Ramos (cell line): ENCODE results near the gene TESK1.
"Not testable (repeated sequence)": the region's sequence is repeated elsewhere in the genome, so short reads cannot be mapped to it uniquely, and the experiment has no call there.

Experiments
- in situ Hi-C: fragments of 300-500 bp; cut with MboI; formaldehyde crosslinking; loops from one replicate; pipeline ENCODE4 v1.14.3; 2022; ENCODE audit warnings: low sequenced_read_pairs; ENCODE audit not compliant: unreplicated experiment

Gene TESK1

GRCh38 chr9:35639631-35640030, 34.6 kb downstream of the TESK1 start:
- in situ Hi-C loops = no loop called here

GRCh38 chr9:35640431-35640830, 35.4 kb downstream of the TESK1 start:
- in situ Hi-C loops = not testable (repeated sequence)

- in situ Hi-C loops = not testable (repeated sequence)
Measured at GRCh38 chr9:35641478-35641877, 36.4 kb downstream of the TESK1 start.

GRCh38 chr9:35643046-35643445, 38.0 kb downstream of the TESK1 start:
- in situ Hi-C loops = no loop called here

DNA sequence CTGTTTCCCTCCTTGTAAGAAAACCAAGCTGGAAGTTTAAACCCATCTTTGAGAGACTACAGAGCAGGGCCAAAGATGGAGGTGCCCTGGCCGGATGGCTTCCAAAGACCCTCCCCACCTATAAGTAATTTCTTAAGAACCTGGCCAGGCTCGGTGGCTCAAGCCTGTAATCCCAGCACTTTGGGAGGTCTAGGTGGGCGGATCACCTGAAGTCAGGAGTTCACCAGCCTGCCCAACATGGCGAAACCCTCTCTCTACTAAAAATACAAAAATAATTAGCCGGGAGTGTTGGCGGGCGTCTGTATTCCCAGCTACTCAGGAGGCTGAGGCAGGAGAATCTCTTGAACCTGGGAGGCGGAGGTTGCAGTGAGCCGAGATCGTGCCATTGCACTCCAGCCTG, 40.7 kb downstream of the TESK1 start:
- in situ Hi-C loops = not testable (repeated sequence)

GRCh38 chr9:35646153-35646532, 41.1 kb downstream of the TESK1 start:
- in situ Hi-C loops = no loop called here

- in situ Hi-C loops = no loop called here
Measured at GRCh38 chr9:35646533-35647265, 41.6 kb downstream of the TESK1 start.

GRCh38 chr9:35649431-35650340, 44.6 kb downstream of the TESK1 start:
- in situ Hi-C loops = loop anchor here (10.0 kb wide), 1 partner anchor 45 kb away; the partner anchor contains the start of gene TESK1

DNA sequence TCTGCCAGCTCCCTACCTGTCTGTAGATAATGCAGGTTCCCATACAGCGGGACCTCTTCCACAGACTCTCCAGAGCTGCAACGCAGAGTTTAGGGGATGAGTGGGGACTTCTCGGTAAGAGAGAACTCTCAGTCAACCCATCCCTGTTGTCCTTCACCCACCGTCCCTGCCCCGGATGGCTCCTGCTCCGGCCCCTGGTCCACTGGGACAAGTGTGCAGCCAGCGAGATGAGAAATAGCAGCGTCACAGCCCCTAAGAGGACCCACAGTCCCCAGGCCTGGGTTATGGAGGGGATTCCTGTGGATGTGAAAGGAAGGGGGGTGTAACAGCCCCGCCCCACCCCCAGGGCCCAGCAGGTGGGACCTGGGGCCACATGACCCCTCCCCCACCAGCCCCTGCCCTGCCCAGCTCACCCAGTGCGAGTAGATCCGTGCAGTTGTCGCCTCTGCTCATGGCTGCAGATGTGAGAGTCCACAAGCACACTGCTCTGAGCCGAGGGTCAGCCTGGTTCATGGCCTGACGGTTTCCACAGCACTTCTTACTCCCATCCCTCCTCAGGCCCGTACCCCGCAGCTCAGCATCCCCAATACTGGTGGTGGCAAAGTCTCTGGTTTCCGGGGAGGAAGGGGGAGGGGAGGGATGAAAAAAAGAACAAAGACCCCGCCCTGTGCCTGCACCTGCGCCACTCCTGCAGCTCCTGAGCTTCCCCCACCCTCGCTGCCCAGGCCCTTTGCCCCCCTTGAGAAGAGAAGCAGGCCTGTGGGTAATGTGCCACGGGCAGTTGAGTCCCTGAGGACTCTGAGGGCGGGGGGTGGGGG, 45.5 kb downstream of the TESK1 start, which contains the start of gene SIT1:
Gene SIT1 (minus strand): TSS at position 591 of the 818 bp plus-strand sequence. CDS start 78 bp downstream, at position 513.
- in situ Hi-C loops = loop anchor here (10.0 kb wide), 1 partner anchor 46 kb away; the partner anchor contains the start of gene TESK1

- in situ Hi-C loops = loop anchor here (10.0 kb wide), 1 partner anchor 47 kb away; the partner anchor contains the start of gene TESK1
Measured at GRCh38 chr9:35651956-35652828, 47.1 kb downstream of the TESK1 start.

GRCh38 chr9:35652829-35653209, 47.8 kb downstream of the TESK1 start:
- in situ Hi-C loops = loop anchor here (10.0 kb wide), 1 partner anchor 48 kb away; the partner anchor contains the start of gene TESK1

DNA sequence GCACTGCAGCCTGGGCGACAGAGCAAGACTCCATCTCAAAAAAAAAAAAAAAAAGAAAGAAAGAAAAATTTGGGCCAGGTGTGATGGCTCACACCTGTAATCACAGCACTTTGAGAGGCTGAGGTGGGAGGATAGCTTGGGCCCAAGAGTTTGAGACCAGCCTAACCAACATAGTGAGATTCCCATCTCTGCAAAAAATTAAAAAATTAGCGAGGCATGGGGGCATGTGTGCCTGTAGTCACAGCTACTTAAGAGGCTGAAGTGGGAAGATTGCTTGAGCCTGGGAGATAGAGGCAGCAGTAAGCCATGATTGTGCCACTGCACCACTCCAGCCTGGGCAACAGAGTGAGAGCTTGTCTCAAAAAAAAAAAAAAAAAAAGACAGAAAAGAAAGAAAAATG, 48.5 kb downstream of the TESK1 start:
- in situ Hi-C loops = loop anchor here (10.0 kb wide), 1 partner anchor 49 kb away; the partner anchor contains the start of gene TESK1

DNA sequence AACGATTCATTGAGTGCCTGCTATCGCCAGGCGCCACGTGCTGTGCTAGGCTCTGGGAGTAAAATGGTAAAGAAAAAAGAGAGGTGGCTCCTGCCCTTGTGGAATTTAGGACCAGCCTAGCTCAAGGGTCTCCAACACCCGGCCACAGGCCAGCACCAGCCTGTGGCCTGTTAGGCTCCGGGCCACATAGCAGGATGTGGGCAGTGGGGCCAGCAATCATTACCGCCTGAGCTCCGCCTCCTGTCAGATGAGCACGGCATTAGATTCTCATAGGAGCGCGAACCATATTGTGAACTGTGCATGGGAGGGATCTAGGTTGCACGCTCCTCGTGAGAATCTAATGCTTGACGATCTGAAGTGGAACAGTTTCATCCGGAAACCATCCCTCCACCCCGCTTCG, 51.3 kb downstream of the TESK1 start:
- in situ Hi-C loops = loop anchor here (10.0 kb wide), 1 partner anchor 52 kb away; the partner anchor contains the start of gene TESK1

DNA sequence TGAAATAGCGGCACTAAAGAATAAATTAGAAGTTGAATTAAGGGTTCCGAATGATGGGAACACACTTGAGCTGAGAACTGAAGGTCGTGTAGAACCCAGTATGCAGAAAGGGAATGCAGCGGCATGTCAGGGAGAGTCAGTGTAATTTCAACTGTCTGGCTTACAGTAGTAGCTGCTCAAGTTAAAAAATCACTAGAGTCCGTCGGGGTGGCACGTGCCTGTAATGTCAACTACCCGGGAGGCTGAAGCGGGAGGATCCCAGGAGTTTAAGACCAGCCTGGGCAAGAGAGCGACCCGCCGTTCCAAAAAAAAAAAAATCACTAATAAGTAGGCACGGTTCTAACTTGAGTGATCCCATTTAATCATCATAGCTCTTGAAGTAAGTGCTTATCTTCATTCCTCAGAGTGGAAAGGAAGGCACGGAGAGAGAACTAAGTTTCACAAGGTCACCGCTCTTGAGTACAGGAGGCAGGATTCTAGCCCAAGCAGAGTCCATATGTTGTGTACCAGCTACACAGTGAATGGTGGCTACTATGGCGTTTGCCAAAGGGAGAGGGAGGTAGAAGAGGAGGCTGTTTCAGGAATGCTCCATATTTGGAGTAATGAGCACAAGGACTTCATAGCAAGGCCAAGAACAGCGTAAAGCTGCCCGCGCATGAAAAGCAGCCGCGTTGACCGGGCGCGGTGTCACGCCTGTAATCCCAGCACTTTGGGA, 51.9 kb downstream of the TESK1 start:
- in situ Hi-C loops = loop anchor here (10.0 kb wide), 1 partner anchor 52 kb away; the partner anchor contains the start of gene TESK1

GRCh38 chr9:35657546-35658136, 52.6 kb downstream of the TESK1 start, which contains the start of gene RMRP:
Gene RMRP, minus strand, starts transcription at chr9:35658019.
- in situ Hi-C loops = loop anchor here (10.0 kb wide), 1 partner anchor 53 kb away; the partner anchor contains the start of gene TESK1

GRCh38 chr9:35658137-35658967, 53.3 kb downstream of the TESK1 start, which contains the start of gene CCDC107:
Gene CCDC107, plus strand, starts transcription at chr9:35658292. Its CDS starts 88 bp downstream, at chr9:35658380.
- in situ Hi-C loops = loop anchor here (10.0 kb wide), 1 partner anchor 54 kb away; the partner anchor contains the start of gene TESK1

- in situ Hi-C loops = loop anchor here (10.0 kb wide), 1 partner anchor 54 kb away; the partner anchor contains the start of gene TESK1
Measured at GRCh38 chr9:35658968-35659220, 53.8 kb downstream of the TESK1 start.
